Liver (tissue), 3 donors: ENCODE results near the gene CD19.

Experiments
- EGR1 ChIP-seq, 2 donors: IDR thresholded peaks; 2 replicates each; pipeline ENCODE4 v1.6.1; 2016 to 2018; ENCODE audit warnings: antibody characterized with exemption in 2 of 2, low read depth in 2 of 2
- RAD21 ChIP-seq, 2 donors: IDR thresholded peaks; 2 replicates each; pipeline ENCODE4 v1.6.1; 2016; ENCODE audit warnings: antibody characterized with exemption in 2 of 2, mild to moderate bottlenecking in 2 of 2
- REST ChIP-seq: IDR thresholded peaks from 2 replicates; pipeline ENCODE4 v1.6.1; 2016; ENCODE audit warnings: antibody characterized with exemption, mild to moderate bottlenecking
- SP1 ChIP-seq: IDR thresholded peaks from 2 replicates; pipeline ENCODE4 v1.6.1; 2018; ENCODE audit warnings: antibody characterized with exemption, mild to moderate bottlenecking
- TF ChIP-seq, protein P1 (sequence below): fragments of 150-350 bp; IDR thresholded peaks from 2 replicates; pipeline ENCODE4 v1.5.1; 2017; ENCODE audit warnings: improper control_type of control experiment, low read depth, low read length; ENCODE audit not compliant: missing input control
- TF ChIP-seq, protein P2 (sequence below): IDR thresholded peaks from 2 replicates; pipeline ENCODE4 v1.6.1; 2016; ENCODE audit warnings: antibody characterized with exemption
- donor health status: healthy.
- donor health status: healthy.

DNA sequence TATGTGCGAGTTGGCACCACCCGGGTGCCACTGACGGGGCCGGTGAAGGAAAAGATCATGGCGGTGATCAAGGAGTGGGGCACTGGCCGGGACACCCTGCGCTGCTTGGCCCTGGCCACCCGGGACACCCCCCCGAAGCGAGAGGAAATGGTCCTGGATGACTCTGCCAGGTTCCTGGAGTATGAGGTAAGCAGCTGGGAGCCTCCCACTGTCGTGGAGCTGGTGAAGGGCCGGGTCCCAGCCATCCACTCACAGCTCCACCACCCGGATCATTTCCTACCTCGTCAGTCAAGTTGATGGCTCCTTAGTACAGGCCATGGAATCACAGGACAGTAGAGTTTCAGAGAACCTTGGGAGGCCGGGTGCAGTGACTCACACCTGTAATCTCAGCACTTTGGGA is 33.5 kb upstream of the CD19 start:
- TF ChIP-seq, protein P1, sequence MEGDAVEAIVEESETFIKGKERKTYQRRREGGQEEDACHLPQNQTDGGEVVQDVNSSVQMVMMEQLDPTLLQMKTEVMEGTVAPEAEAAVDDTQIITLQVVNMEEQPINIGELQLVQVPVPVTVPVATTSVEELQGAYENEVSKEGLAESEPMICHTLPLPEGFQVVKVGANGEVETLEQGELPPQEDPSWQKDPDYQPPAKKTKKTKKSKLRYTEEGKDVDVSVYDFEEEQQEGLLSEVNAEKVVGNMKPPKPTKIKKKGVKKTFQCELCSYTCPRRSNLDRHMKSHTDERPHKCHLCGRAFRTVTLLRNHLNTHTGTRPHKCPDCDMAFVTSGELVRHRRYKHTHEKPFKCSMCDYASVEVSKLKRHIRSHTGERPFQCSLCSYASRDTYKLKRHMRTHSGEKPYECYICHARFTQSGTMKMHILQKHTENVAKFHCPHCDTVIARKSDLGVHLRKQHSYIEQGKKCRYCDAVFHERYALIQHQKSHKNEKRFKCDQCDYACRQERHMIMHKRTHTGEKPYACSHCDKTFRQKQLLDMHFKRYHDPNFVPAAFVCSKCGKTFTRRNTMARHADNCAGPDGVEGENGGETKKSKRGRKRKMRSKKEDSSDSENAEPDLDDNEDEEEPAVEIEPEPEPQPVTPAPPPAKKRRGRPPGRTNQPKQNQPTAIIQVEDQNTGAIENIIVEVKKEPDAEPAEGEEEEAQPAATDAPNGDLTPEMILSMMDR = no peak
- no peak for TF ChIP-seq RAD21 (IDR thresholded peaks at IDR 0.05)
- TF ChIP-seq, protein P2, sequence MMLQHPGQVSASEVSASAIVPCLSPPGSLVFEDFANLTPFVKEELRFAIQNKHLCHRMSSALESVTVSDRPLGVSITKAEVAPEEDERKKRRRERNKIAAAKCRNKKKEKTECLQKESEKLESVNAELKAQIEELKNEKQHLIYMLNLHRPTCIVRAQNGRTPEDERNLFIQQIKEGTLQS = no peak
- TF ChIP-seq REST = no peak
- no peak for TF ChIP-seq EGR1 (IDR thresholded peaks at IDR 0.05; ENCODE audit: low read depth in 2 of 2)
- TF ChIP-seq SP1 = no peak
